ENCODE measurements around the gene BDH1.
"Not testable (repeated sequence)": the region's sequence is repeated elsewhere in the genome, so short reads cannot be mapped to it uniquely, and the experiment has no call there.

The BDH1 gene, protein sequence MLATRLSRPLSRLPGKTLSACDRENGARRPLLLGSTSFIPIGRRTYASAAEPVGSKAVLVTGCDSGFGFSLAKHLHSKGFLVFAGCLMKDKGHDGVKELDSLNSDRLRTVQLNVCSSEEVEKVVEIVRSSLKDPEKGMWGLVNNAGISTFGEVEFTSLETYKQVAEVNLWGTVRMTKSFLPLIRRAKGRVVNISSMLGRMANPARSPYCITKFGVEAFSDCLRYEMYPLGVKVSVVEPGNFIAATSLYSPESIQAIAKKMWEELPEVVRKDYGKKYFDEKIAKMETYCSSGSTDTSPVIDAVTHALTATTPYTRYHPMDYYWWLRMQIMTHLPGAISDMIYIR

GRCh38 chr3:197555281-197556261 lies at the start of gene BDH1:
TSS of gene BDH1 (minus strand) at chr3:197555968. CDS start at chr3:197546443, 9,525 bp downstream.
- DNase-seq = no peak

DNA sequence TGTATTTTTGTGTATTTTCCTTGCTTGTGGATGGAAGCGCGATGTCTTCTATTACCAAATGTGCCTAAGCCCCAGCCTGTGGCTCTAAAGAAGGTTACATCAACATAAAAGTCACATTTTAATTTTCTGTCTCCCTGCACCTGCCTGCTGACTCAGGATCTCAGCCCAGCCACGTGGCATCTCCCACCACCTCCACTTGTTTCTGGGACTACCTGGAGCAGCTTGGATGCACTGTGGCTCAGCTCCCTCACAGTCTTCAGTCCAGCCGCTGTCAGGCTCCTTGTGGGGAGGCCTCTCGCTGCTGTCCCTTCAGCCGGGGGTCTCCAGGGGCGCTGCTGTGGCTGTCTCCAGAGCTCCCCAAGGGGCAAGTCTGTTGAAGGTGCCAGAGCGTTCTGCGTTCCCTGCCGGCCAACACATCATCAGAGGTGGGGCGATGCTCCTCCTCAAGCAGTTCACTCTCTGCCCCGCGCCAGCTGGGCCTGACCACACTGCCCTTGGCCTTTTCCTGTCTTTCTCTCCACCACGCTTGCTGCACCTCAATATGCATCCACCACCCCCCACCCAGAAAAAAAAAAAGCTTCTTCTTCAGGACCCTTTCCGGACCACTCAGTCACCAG lies 47.7 kb upstream of the BDH1 start:
- DNase-seq = no peak

GRCh38 chr3:197602351-197602750 lies 46.6 kb upstream of the BDH1 start:
- not testable (repeated sequence) for DNase-seq

GRCh38 chr3:197601566-197601840 lies 45.7 kb upstream of the BDH1 start:
- not testable (repeated sequence) for DNase-seq

GRCh38 chr3:197600796-197601565 lies 45.2 kb upstream of the BDH1 start:
- DNase-seq = no peak

DNA sequence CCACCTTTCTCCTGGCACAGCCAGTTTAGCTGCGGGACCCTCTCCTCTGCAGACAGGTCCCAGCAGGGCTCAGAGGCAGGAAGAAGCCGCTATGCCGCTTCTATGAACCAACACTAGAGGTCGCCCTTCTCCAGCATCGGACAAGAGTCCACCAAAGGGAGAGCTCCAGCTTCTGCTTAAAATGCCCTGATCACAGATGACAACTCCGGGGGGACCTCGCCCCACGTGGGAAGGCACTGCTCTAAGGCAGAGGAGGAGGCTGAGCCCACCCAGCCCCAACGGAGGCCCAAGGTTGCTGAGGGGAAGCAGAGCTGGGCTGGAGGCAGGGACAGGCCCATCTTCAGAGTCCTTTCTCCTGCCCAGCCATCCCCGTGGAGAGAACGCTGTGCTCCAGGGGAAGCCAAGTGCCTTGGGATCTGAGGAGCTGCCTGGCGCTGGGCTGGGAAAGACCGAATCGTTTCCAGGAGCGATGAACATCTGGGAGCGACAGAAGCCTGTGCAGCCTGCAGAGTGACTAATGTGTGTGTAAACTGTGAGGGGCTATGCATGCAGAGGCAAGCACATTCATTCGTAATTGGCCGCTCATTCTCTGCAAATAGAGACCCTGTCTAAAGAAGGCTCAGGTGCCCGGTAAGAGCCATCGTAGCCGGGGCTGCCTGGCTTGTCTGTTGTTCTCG lies 43.5 kb upstream of the BDH1 start:
- no peak for DNase-seq

GRCh38 chr3:197598404-197598980 lies 42.7 kb upstream of the BDH1 start:
- no peak for DNase-seq

GRCh38 chr3:197597335-197597734 lies 41.6 kb upstream of the BDH1 start:
- DNase-seq = no peak

GRCh38 chr3:197595470-197596185 lies 39.9 kb upstream of the BDH1 start:
- no peak for DNase-seq

DNA sequence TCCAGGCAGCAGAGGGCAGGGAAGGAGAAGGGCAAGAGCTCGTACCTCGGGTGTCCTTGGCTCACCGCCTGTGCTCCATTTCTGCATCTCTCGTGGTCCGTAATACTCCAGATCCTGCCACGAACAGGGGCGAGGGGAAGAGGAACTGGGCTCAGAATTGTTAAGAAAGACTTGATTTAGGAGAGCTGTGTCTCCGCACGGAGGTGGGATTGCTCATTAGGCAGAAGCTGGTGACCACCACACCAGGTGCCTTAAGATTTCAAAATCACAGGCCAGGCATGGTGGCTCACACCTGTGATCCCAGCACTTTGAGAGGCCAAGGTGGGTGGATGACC lies 37.2 kb upstream of the BDH1 start:
- no peak for DNase-seq

GRCh38 chr3:197592361-197593045 lies 36.7 kb upstream of the BDH1 start:
- no peak for DNase-seq

DNA sequence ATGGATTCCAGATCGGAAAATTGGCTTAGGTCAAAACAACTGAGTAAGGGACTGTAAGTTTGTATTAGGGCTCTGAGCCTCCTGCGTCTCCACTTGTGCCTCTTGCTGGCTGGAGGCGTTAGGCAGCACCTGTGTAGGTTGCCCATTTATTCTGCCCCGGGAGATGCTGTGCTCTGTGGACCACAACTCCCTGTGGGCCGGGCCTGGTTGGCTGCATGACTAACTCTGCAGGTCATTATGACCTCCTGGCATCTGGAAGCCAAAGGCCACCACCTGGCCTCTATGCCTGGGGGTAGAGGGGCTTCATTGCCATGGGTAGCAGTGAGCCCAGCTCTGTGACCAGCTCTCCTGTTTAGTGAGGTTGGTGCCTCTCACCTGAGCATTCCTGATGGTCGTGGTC lies 36.0 kb upstream of the BDH1 start:
- DNase-seq = no peak

GRCh38 chr3:197590313-197590962 lies 34.7 kb upstream of the BDH1 start:
- DNase-seq = no peak

GRCh38 chr3:197589545-197589944 lies 33.8 kb upstream of the BDH1 start:
- no peak for DNase-seq

DNA sequence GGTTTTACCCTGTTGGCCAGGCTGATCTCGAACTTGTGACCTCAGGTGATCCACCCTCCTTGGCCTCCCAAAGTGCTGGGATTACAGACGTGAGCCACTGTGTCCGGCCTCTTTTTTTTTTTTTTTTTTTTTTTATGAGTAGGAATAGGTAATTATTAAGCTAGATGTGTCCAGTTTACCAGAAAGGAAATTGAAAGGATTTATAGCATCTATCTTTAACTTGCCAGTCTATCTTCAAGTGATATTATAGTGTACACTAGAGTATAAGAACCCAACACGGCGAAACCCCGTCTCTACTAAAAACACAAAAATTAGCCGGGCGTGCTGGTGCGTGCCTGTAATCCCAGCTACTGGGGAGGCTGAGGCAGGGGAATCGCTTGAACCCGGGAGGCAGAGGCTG lies 31.0 kb upstream of the BDH1 start:
- not testable (repeated sequence) for DNase-seq

- no peak for DNase-seq
Observed at GRCh38 chr3:197586181-197586580, 30.4 kb upstream of the BDH1 start.

DNA sequence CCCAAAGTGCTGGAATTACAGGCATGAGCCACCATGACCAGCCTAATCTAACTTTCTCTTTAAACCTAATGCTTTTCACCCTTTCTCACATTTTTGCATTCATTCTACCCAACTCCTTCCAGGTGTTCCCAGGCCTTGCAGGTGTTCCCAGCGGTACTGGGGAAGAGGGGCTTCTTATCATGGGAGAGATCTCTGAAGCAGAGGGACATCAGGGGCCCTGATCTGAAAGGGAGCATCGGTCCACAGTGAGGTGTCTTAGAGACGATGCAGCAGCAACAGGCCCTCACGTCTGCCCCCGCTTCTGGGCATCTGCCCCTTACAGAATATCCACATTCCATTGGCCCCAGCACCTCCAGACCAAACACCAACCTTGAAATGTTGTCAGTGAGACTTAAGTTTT lies 29.0 kb upstream of the BDH1 start:
- no peak for DNase-seq

GRCh38 chr3:197583371-197583770 lies 27.6 kb upstream of the BDH1 start:
- no peak for DNase-seq

GRCh38 chr3:197580253-197580691 lies 24.5 kb upstream of the BDH1 start:
- DNase-seq = no peak

- no peak for DNase-seq
Observed at GRCh38 chr3:197578376-197578775, 22.6 kb upstream of the BDH1 start.

All from NCI-H1436 treated with DMSO at 0.1 percent for 48 hours (cell line).